GM12892 (cell line): ENCODE results near the gene CREB3L1.

Experiments
- DNase-seq: peaks from one replicate; pipeline ENCODE4 v3.0.0; 2011; ENCODE audit not compliant: insufficient read length
- FAIRE-seq: peaks from 2 replicates; lab custom pipeline; 2011; peaks lifted over from hg19 to GRCh38; lab: Jason Lieb, UNC
- POLR2A ChIP-seq: IDR thresholded peaks from 2 replicates; pipeline ENCODE4 v1.6.1; 2011; ENCODE audit warnings: low read depth, low read length, control low read depth
- POLR2AphosphoS5 ChIP-seq: IDR thresholded peaks from 2 replicates; pipeline ENCODE4 v1.6.1; 2011; ENCODE audit warnings: low read depth, low read length, control low read depth
- TAF1 ChIP-seq: IDR thresholded peaks from 2 replicates; pipeline ENCODE4 v1.6.1; 2011; ENCODE audit warnings: low read depth, mild to moderate bottlenecking, control low read depth, low read length, borderline replicate concordance

CREB3L1 gene

DNA sequence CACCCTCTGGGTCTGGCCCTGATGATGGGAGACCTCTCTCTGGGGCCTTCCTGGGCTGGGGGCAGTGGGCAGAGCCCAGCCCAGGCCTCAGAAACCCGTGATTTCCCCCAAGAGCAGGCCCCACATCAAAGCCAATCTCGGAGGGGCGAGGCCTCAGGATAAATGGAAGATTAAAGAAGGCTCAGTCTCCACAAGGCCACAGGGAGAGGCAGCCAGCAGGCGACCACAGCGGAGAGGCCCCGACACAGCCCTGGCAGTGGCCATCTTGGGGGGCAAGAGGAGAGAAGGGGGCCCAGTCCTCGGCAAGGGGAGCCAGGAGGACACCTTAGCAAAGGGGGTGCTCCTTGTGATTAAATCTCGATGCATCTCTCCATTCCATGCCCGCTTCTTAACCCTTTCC, 12.5 kb upstream of the CREB3L1 start:
- FAIRE-seq: no peak

GRCh38 chr11:46265764-46266163, 11.7 kb upstream of the CREB3L1 start:
- TF ChIP-seq POLR2A (0 out of 2 replicates have a peak, but pooled peaks have one; percentile 21), TAF1 (no peak)
- DNase-seq (no peak), FAIRE-seq (peak; percentile 78)

More for the DNA sequence above, 12.5 kb upstream of the CREB3L1 start:
- no peak for DNase-seq
- TF ChIP-seq TAF1 (no peak), POLR2AphosphoS5 (no peak), POLR2A (no peak)

- DNase-seq: no peak
- TF ChIP-seq POLR2AphosphoS5 (no peak), POLR2A (no peak), TAF1 (no peak)
- FAIRE-seq: no peak
Measured at GRCh38 chr11:46267930-46268329, 9.5 kb upstream of the CREB3L1 start.

- FAIRE-seq (peak; percentile 82), DNase-seq (no peak)
Measured at GRCh38 chr11:46270684-46271083, 6.8 kb upstream of the CREB3L1 start.

DNA sequence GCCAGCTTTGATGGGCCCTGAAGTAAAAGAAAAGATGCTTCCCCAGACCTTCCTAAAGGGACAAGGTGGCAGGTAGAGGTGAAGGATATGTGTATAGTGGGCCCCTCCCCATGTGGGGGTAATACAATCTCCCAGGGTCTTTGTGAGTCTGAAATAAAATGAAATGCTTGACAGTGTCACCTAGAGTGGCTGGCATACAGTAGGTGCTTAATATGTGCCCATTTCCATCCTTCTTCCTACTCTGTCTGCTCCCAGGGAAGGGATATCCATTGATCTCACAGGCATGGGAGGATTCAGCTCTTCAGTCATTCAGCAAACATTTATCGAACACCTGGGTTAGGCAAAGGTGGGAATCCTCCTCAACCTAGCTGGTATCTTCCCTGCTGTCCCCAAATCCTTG, 6.1 kb upstream of the CREB3L1 start:
- FAIRE-seq (peak; percentile 67), DNase-seq (no peak)
- TF ChIP-seq POLR2AphosphoS5 (no peak), POLR2A (no peak), TAF1 (no peak)

More at GRCh38 chr11:46270684-46271083, 6.8 kb upstream of the CREB3L1 start:
- TF ChIP-seq POLR2A (no peak), POLR2AphosphoS5 (no peak), TAF1 (no peak)

DNA sequence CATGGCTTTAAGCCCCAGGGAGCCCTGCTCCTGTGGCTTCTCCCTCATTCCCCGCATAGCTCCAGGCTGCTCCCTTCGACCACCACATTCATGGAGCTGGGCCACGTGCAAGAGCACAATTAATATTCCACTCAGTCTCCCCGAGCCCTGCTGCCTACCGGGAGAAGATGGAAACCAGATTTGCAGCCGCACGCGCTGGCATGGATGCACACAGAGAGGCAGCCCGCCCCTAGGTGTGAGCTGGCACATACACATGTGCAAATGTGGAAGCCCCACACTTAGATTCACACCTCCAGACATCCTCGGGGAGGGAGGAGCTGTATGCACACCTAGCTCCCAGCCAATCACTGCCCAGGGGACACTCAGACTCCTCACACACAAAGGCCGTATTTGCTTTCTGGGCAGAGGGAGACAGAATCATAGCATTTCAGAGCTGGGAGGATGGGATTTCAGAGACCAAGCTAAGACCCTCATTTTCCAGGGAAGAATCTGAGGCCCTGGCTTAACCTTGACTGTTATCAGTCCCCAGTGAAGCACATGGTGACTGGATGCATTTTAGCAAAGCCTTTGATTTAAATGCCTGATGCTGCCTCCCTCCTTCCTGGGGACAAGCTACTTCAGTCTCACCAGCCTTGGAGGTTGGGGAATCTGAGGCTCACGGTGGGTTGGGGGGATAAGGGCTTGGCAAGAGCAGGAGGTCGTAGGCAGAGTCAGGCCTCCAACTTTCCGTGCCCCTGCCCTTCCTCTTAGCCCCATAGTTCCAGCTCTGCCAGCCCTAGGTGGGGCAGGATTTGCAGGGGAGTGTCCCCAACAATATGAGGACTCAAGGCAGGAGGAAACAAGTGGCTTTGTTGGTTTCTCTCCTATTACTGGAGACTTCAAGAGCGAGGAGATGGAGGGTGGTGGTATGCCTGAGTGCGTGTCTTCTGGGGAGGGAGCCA, 5.3 kb upstream of the CREB3L1 start:
- TF ChIP-seq POLR2AphosphoS5 (no peak), POLR2A (no peak), TAF1 (no peak)
- FAIRE-seq: no peak

GRCh38 chr11:46272816-46273427, 4.5 kb upstream of the CREB3L1 start:
- no peak for TF ChIP-seq POLR2AphosphoS5
- TF ChIP-seq TAF1: no peak
- no peak for TF ChIP-seq POLR2A
- DNase-seq: no peak
- FAIRE-seq: no peak

More for the DNA sequence above, 5.3 kb upstream of the CREB3L1 start:
- DNase-seq: no peak

- FAIRE-seq (no peak), DNase-seq (no peak)
- TF ChIP-seq TAF1 (no peak), POLR2AphosphoS5 (no peak), POLR2A (no peak)
Measured at GRCh38 chr11:46273511-46274205, 3.8 kb upstream of the CREB3L1 start.

- no peak for FAIRE-seq
- TF ChIP-seq POLR2A (no peak), TAF1 (no peak), POLR2AphosphoS5 (no peak)
- DNase-seq: no peak
Measured at GRCh38 chr11:46275964-46276641, 1.4 kb upstream of the CREB3L1 start.

DNA sequence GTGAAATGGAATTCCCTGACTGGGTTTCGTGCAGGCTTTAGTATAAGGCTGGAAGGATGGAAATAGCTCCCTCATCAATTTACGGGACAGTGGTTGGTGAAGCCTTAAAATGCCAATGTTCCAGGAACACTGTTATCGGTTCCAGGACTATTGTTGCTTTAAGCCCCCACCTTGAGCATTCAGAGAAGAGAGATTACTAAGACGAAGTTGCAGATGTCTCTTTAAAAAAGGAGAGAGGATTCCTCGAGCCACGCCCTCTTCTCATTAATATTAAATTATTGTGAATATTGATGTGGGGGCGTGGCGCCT, 195 bp upstream of the CREB3L1 start:
- FAIRE-seq: peak; percentile 50
- no peak for DNase-seq
- TF ChIP-seq TAF1 (no peak), POLR2AphosphoS5 (no peak), POLR2A (no peak)
